Sigmoid colon (tissue), 7 donors: ENCODE data around the gene STRBP. TPM values are rescaled to one million over a fixed set of nuclear protein-coding genes. Genes with fewer than 3 reads are reported as not detected.

ENCODE experiments used
- DNase-seq: peaks from one replicate; pipeline ENCODE4 v3.0.0-alpha.2; 2019
- H3K27ac ChIP-seq, 4 donors: fragments of 200-600 bp; sonication (generic); one replicate each; pipeline ENCODE4 v1.5.1; 2016 to 2019; ENCODE audit warnings: mild to moderate bottlenecking in 1 of 4
- H3K27me3 ChIP-seq, 3 donors: fragments of 200-600 bp; sonication (generic); one replicate each; pipeline ENCODE4 v1.5.1; 2019; ENCODE audit warnings: mild to moderate bottlenecking in 1 of 3
- H3K36me3 ChIP-seq, 4 donors: fragments of 200-600 bp; sonication (generic); one replicate each; pipeline ENCODE4 v1.5.1; 2016 to 2019
- H3K4me1 ChIP-seq, 4 donors: fragments of 200-600 bp; sonication (generic); one replicate each; pipeline ENCODE4 v1.5.1; 2017 to 2019
- H3K4me3 ChIP-seq, 4 donors: fragments of 200-600 bp; sonication (generic); one replicate each; pipeline ENCODE4 v1.5.1; 2017 to 2019; ENCODE audit warnings: mild to moderate bottlenecking in 2 of 4, moderate library complexity in 1 of 4
- H3K9me3 ChIP-seq, 4 donors: fragments of 200-600 bp in 3 of 4; sonication (generic) in 3 of 4; one replicate each; pipeline versions ENCODE4 v1.5.1 to v1.6.1; 2013 to 2019
- CTCF ChIP-seq, 4 experiments: fragments of 450-650 bp in 3 of 4; fragments of 200-600 bp in 1 of 4; IDR thresholded peaks; one replicate each; pipeline ENCODE4 v1.5.1; 2016 to 2019; ENCODE audit warnings: antibody characterized with exemption in 4 of 4, mild to moderate bottlenecking in 3 of 4, moderate library complexity in 2 of 4
- EP300 ChIP-seq, 4 donors: sonication (generic); formaldehyde crosslinking; IDR thresholded peaks; one replicate each; pipeline ENCODE4 v1.6.1; 2017; ENCODE audit warnings: antibody characterized with exemption in 4 of 4
- POLR2A ChIP-seq, 2 donors: fragments of 450-650 bp; IDR thresholded peaks; one replicate each; pipeline ENCODE4 v1.6.1; 2016; ENCODE audit warnings: antibody characterized with exemption in 2 of 2, mild to moderate bottlenecking in 2 of 2, moderate library complexity in 2 of 2
- POLR2AphosphoS5 ChIP-seq, 4 donors: sonication (generic); formaldehyde crosslinking; IDR thresholded peaks; one replicate each; pipeline ENCODE4 v1.6.1; 2017; ENCODE audit warnings: antibody characterized with exemption in 4 of 4
- WGBS, 2 donors: extraction: QIAGEN DNeasy Blood & Tissue Kit; methylation state at CpG; one replicate each; pipeline ENCODE4 v1.1.7; 2013; 5-methylcytosine and 5-hydroxymethylcytosine counted together
- intact Hi-C: fragments of 100-400 bp; cut with DNase I; formaldehyde crosslinking; loops from one replicate; pipeline ENCODE4 v1.15.1; 2023
- polyA plus RNA-seq, 3 donors: library from polyadenylated mRNA; stranded (reverse); fragments of 200-250 nt; gene quantifications; one replicate each; pipeline ENCODE4 v1.2.3, GENCODE V29; 2013
- total RNA-seq, 4 donors: library from RNA; depleted of rRNA; stranded (reverse); fragments of >200 nt; gene quantifications; one replicate each; pipeline ENCODE4 v1.1.0, GENCODE V29; 2016
- donor health status: healthy with polysubstance abuse.
- donor health status: Bipolar disorder and iron deficiency.
- donor health status: healthy.

Gene STRBP
- total and polyA plus RNA-seq, 7 donors: 13.3 to 32.2 (median 18.0) TPM

DNA sequence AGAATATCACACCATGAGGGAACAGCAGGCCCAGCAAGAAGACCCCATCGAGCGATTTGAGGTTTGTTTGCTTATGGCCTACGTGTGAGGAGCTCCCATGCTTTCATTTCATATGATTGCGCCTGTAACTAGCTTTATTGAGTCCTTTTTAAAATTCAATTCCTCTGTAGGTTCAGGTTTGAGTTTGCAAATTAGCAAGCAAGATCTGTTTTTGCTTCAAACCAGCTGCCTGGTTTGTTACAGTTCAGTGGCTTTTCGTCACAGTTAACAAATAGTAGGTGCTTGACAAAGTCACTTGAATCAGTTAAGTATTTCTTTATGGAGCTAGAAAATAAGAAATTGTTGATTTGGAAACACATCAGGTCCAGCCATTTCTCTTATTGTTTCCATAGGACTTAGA is 178.6 kb downstream of the STRBP start:
- intact Hi-C loops: loop anchor here (10.0 kb wide), 1 partner anchor 135 kb away; no protein-coding TSS in a partner anchor
- no peak for DNase-seq
- Histone ChIP-seq H3K9me3 (no peaks in the 10 kb centered on the region), H3K27ac (no peak overlapping the region), H3K4me3 (no peak overlapping the region), H3K36me3 (peaks cover 17 to 79% (median 49%) of the 10 kb centered on the region in 4 donors), H3K27me3 (no peaks in the 10 kb centered on the region), H3K4me1 (no peaks in the 10 kb centered on the region)
- no peak for TF ChIP-seq POLR2A (IDR thresholded peaks at IDR 0.05)
- TF ChIP-seq POLR2AphosphoS5 (IDR thresholded peaks at IDR 0.05): no peak
- no peak for TF ChIP-seq EP300 (IDR thresholded peaks at IDR 0.05)
- no peak for TF ChIP-seq CTCF (IDR thresholded peaks at IDR 0.05)
- WGBS, 2 donors: 91 to 96% methylated on average over 5 of the region's 5 CpGs

- Histone ChIP-seq H3K4me3 (no peak overlapping the region), H3K9me3 (no peaks in the 10 kb centered on the region), H3K4me1 (no peaks in the 10 kb centered on the region), H3K36me3 (peaks cover 24 to 81% (median 53%) of the 10 kb centered on the region in 4 donors), H3K27me3 (no peaks in the 10 kb centered on the region), H3K27ac (no peak overlapping the region)
- no peak for TF ChIP-seq EP300 (IDR thresholded peaks at IDR 0.05)
- TF ChIP-seq POLR2AphosphoS5 (IDR thresholded peaks at IDR 0.05): no peak
- no peak for TF ChIP-seq CTCF (IDR thresholded peaks at IDR 0.05)
- TF ChIP-seq POLR2A (IDR thresholded peaks at IDR 0.05): no peak
- DNase-seq: no peak
- WGBS, 2 donors: 87 to 90% methylated on average over 1 of the region's 1 CpG
- intact Hi-C loops: loop anchor here (10.0 kb wide), 1 partner anchor 136 kb away; no protein-coding TSS in a partner anchor
Measured at GRCh38 chr9:123089040-123089439, 179.3 kb downstream of the STRBP start.

DNA sequence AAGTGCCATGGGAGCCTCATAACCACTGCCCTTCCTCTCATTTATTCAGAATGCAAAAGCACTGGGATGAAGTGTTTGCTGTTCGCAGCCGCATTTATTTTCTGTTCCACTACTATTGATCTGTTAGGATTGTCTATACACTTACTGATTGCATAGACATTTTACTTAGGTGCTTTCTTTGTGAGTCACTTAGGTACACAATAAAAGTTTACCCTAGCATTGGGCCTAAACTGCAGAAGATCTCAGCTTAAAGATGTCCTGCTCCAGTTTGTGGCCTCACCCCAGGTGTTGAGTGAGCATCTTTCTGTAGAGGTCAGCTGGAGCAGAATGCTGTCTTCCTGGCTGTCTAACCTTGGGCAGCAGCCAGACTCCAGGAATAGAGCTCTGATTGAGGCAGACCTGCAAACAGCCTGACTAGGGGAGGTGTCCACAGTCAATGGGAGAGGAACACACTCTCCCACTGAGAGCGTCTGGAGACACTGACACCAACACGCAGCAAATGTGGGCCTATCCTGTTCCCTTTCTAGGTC is 181.0 kb downstream of the STRBP start:
- no peaks in the 10 kb centered on the region for H3K4me1 ChIP-seq
- WGBS, 2 donors: 97% methylated on average over 4 of the region's 4 CpGs
- H3K36me3 ChIP-seq: peaks cover 19 to 80% (median 44%) of the 10 kb centered on the region in 4 donors
- intact Hi-C loops: loop anchor here (10.0 kb wide), 1 partner anchor 137 kb away; no protein-coding TSS in a partner anchor
- DNase-seq: no peak
- H3K9me3 ChIP-seq: no peaks in the 10 kb centered on the region
- TF ChIP-seq CTCF (IDR thresholded peaks at IDR 0.05) (no peak), POLR2A (IDR thresholded peaks at IDR 0.05) (no peak), POLR2AphosphoS5 (IDR thresholded peaks at IDR 0.05) (no peak), EP300 (IDR thresholded peaks at IDR 0.05) (no peak)
- H3K27ac ChIP-seq: no peak overlapping the region
- H3K27me3 ChIP-seq: no peaks in the 10 kb centered on the region
- H3K4me3 ChIP-seq: no peak overlapping the region

- no peak for TF ChIP-seq CTCF (IDR thresholded peaks at IDR 0.05)
- no peak for TF ChIP-seq EP300 (IDR thresholded peaks at IDR 0.05)
- no peak for TF ChIP-seq POLR2A (IDR thresholded peaks at IDR 0.05)
- no peak for TF ChIP-seq POLR2AphosphoS5 (IDR thresholded peaks at IDR 0.05)
- Histone ChIP-seq H3K27me3 (no peaks in the 10 kb centered on the region), H3K36me3 (peaks cover 11 to 80% (median 34%) of the 10 kb centered on the region in 4 donors), H3K9me3 (no peaks in the 10 kb centered on the region), H3K4me1 (no peaks in the 10 kb centered on the region), H3K27ac (no peak overlapping the region), H3K4me3 (no peak overlapping the region)
- intact Hi-C loops: loop anchor here (10.0 kb wide), 1 partner anchor 139 kb away; no protein-coding TSS in a partner anchor
- no peak for DNase-seq
- WGBS, 2 donors: 44 to 65% methylated on average over 2 of the region's 2 CpGs
Measured at GRCh38 chr9:123085916-123086315, 182.5 kb downstream of the STRBP start.
